Measurements from ENCODE around the gene ERGIC1.
"Not testable (repeated sequence)": the region's sequence is repeated elsewhere in the genome, so short reads cannot be mapped to it uniquely, and the experiment has no call there.

ERGIC1 gene

GRCh38 chr5:172833686-172834414, at the start of gene ERGIC1:
TSS of gene ERGIC1 (plus strand) at chr5:172834251. CDS start at chr5:172834414, 163 bp downstream.
- DNase-seq, result peak; percentile 83

- DNase-seq, result no peak
These were observed 48.5 kb upstream of the ERGIC1 start for GRCh38 chr5:172785429-172786088.

GRCh38 chr5:172786736-172787462, 47.2 kb upstream of the ERGIC1 start:
- DNase-seq, result no peak

GRCh38 chr5:172787538-172787937, 46.5 kb upstream of the ERGIC1 start:
- not testable (repeated sequence) for DNase-seq

- no peak for DNase-seq
These were observed 45.0 kb upstream of the ERGIC1 start for GRCh38 chr5:172788771-172789686.

- DNase-seq, result no peak
These were observed 44.2 kb upstream of the ERGIC1 start for GRCh38 chr5:172789687-172790495.

GRCh38 chr5:172790496-172790889, 43.6 kb upstream of the ERGIC1 start:
- DNase-seq, result no peak

- DNase-seq, result no peak
These were observed 42.8 kb upstream of the ERGIC1 start for GRCh38 chr5:172791286-172791685.

GRCh38 chr5:172791726-172792445, 42.2 kb upstream of the ERGIC1 start:
- DNase-seq, result no peak

GRCh38 chr5:172792701-172793570, 41.1 kb upstream of the ERGIC1 start:
- no peak for DNase-seq

- DNase-seq, result peak; percentile 44
These were observed 40.2 kb upstream of the ERGIC1 start for GRCh38 chr5:172793577-172794488.

- DNase-seq, result peak; percentile 98
These were observed 38.6 kb upstream of the ERGIC1 start for GRCh38 chr5:172795318-172795977.

- no peak for DNase-seq
These were observed 37.7 kb upstream of the ERGIC1 start for GRCh38 chr5:172796306-172796705.

GRCh38 chr5:172797771-172798191, 36.3 kb upstream of the ERGIC1 start:
- no peak for DNase-seq

- DNase-seq, result peak; percentile 94
These were observed 35.4 kb upstream of the ERGIC1 start for GRCh38 chr5:172798422-172799215.

GRCh38 chr5:172799416-172799815, 34.6 kb upstream of the ERGIC1 start:
- no peak for DNase-seq

- DNase-seq, result peak; percentile 89
These were observed 33.9 kb upstream of the ERGIC1 start for GRCh38 chr5:172800088-172800551.
